Caco-2 (cell line): ENCODE measurements around the gene MCFD2. TPM values are rescaled to one million over a fixed set of nuclear protein-coding genes. Genes with fewer than 3 reads are reported as not detected.

Experiments
- BruUV-seq: library from RNA; stranded (reverse); fragments of 400-500 nt; replicated peaks from 2 replicates; lab custom pipeline; 2021; lab: Mats Ljungman, UMichigan
- CTCF ChIA-PET: fragments of 300-600 bp; sonication (Branson Sonifier 250); formaldehyde crosslinking; loops from one replicate; lab custom pipeline; 2022; ENCODE audit warnings: antibody characterized with exemption; lab: Charles Lee
- POLR2A ChIA-PET: fragments of 300-600 bp; sonication (Branson Sonifier 250); formaldehyde crosslinking; loops from one replicate; lab custom pipeline; 2022; ENCODE audit warnings: antibody characterized with exemption; lab: Charles Lee
- DNase-seq, 2 experiments: peaks; one replicate each; pipeline versions ENCODE4 v3.0.0 to v3.0.0-alpha.2; 2020 to 2022
- H3K27me3 ChIP-seq: replicated peaks from 2 replicates; pipeline ENCODE4 v1.6.0; 2011; ENCODE audit warnings: low read length; ENCODE audit not compliant: control insufficient read depth, insufficient read depth
- H3K36me3 ChIP-seq: 2 replicates; pipeline ENCODE4 v1.5.1; 2011; ENCODE audit warnings: low read length; ENCODE audit not compliant: control insufficient read depth, insufficient read depth
- H3K4me1 ChIP-seq: fragments of 250-450 bp; sonication (Bioruptor Pico); 2 replicates; pipeline ENCODE4 v1.5.1; 2020; ENCODE audit warnings: mild to moderate bottlenecking
- H3K4me3 ChIP-seq: 2 replicates; pipeline ENCODE4 v1.5.1; 2011; ENCODE audit warnings: low read depth, mild to moderate bottlenecking, control low read depth, low read length
- H3K9me3 ChIP-seq: fragments of 250-450 bp; sonication (Bioruptor Pico); 2 replicates; pipeline ENCODE4 v1.5.1; 2020; ENCODE audit warnings: mild to moderate bottlenecking, moderate library complexity
- H3K27ac Mint-ChIP-seq: one replicate; pipeline ENCODE4 v1.8.0; 2022; ENCODE audit warnings: mixed read lengths; ENCODE audit not compliant: unreplicated experiment
- H3K27me3 Mint-ChIP-seq: one replicate; pipeline ENCODE4 v1.8.0; 2022; ENCODE audit warnings: mixed read lengths; ENCODE audit not compliant: insufficient read depth, unreplicated experiment
- H3K36me3 Mint-ChIP-seq: one replicate; pipeline ENCODE4 v1.8.0; 2022; ENCODE audit warnings: mild to moderate bottlenecking, mixed read lengths; ENCODE audit not compliant: insufficient read depth, unreplicated experiment
- H3K4me1 Mint-ChIP-seq: one replicate; pipeline ENCODE4 v1.8.0; 2022; ENCODE audit warnings: low read depth, mixed read lengths; ENCODE audit not compliant: unreplicated experiment
- H3K4me3 Mint-ChIP-seq: one replicate; pipeline ENCODE4 v1.8.0; 2022; ENCODE audit warnings: mild to moderate bottlenecking, moderate library complexity, mixed read lengths; ENCODE audit not compliant: unreplicated experiment
- H3K9me3 Mint-ChIP-seq: one replicate; pipeline ENCODE4 v1.8.0; 2022; ENCODE audit warnings: mixed read lengths; ENCODE audit not compliant: unreplicated experiment
- CTCF ChIP-seq, 2 experiments: fragments of 200-600 bp in 1 of 2; IDR thresholded peaks; 1 replicate in 1 of 2; 2 replicates in 1 of 2; pipeline versions ENCODE4 v1.5.1 to v1.8.0; 2011 to 2022; ENCODE audit warnings: antibody characterized with exemption in 1 of 2, control low read depth in 1 of 2, inconsistent platforms in 1 of 2, low read depth in 1 of 2, low read length in 1 of 2, mild to moderate bottlenecking in 1 of 2, moderate library complexity in 1 of 2; ENCODE audit not compliant: insufficient read depth in 1 of 2, severe bottlenecking in 1 of 2, unreplicated experiment in 1 of 2
- intact Hi-C: fragments of 100-400 bp; cut with micrococcal nuclease; formaldehyde crosslinking; loops from one replicate; pipeline ENCODE4 v1.10.0; 2022; ENCODE audit not compliant: unreplicated experiment
- total RNA-seq: library from RNA; stranded (reverse); gene quantifications from 2 replicates; pipeline ENCODE4 v1.2.3, GENCODE V29; 2022

Gene MCFD2
- total RNA-seq, 1 experiment from 2014 or later = 156 TPM

DNA sequence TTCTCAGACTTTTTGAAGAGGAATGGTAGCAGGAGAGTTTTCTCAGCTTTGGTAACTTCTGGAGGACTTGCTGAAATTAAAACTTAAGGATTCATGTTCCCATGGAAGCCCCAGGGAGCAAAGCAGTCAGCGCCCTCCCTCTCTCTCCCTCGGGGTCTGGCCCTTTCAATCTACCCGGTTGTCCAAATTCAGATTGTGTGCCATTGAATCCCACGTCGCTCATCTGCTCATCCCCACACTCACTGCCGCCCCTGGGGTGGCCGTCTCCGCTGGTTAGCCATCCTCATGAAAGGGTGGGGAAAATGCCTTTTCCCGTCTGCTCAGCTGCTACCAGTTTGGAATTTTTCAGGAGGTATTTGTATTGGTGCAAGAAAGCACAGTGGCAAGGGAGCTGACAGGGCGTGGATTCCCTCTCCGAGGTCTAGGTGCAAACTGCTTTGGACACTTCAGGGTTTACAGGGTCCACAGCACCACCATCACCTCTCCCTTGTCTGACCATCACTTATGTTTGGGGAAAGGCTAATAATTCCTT lies 27.1 kb downstream of the MCFD2 start:
- TF ChIP-seq CTCF (IDR thresholded peaks at IDR 0.05; ENCODE audit: insufficient read depth in 1 of 2, low read depth in 1 of 2, low read length in 1 of 2, severe bottlenecking in 1 of 2, unreplicated experiment in 1 of 2) = no peak
- no peaks in the 10 kb centered on the region for H3K9me3 ChIP-seq
- H3K36me3 Mint-ChIP-seq = no peaks in the 10 kb centered on the region
- no peaks in the 10 kb centered on the region for H3K27me3 ChIP-seq
- H3K4me1 ChIP-seq = peaks cover 19% of the 10 kb centered on the region
- no peak for DNase-seq
- no TSS peak for BruUV-seq
- peaks cover 19% of the 10 kb centered on the region for H3K4me1 Mint-ChIP-seq
- H3K4me3 Mint-ChIP-seq = peak overlapping the region; percentile 73
- no peaks in the 10 kb centered on the region for H3K9me3 Mint-ChIP-seq
- POLR2A ChIA-PET = no interaction called here
- H3K27ac Mint-ChIP-seq = no peak overlapping the region
- intact Hi-C loops = loop anchor here (2.0 to 5.0 kb wide), 2 partner anchors 86 to 118 kb away; no protein-coding TSS in a partner anchor
- no peaks in the 10 kb centered on the region for H3K27me3 Mint-ChIP-seq
- CTCF ChIA-PET = interaction anchor here (0.8 to 0.9 kb wide), 2 partner anchors 238 to 434 kb away, joined by 3 read pairs; no protein-coding TSS in a partner anchor
- no peaks in the 10 kb centered on the region for H3K36me3 ChIP-seq
- H3K4me3 ChIP-seq = no peak overlapping the region

GRCh38 chr2:46887028-46887885 lies 28.3 kb downstream of the MCFD2 start:
- H3K9me3 ChIP-seq = no peaks in the 10 kb centered on the region
- H3K4me3 ChIP-seq = no peak overlapping the region
- no peaks in the 10 kb centered on the region for H3K36me3 ChIP-seq
- TF ChIP-seq CTCF (IDR thresholded peaks at IDR 0.05; ENCODE audit: insufficient read depth in 1 of 2, low read depth in 1 of 2, low read length in 1 of 2, severe bottlenecking in 1 of 2, unreplicated experiment in 1 of 2) = no peak
- DNase-seq = peak; percentile 26 to 51
- H3K36me3 Mint-ChIP-seq = no peaks in the 10 kb centered on the region
- intact Hi-C loops = loop anchor here (5.0 kb wide), 1 partner anchor 85 kb away; no protein-coding TSS in a partner anchor
- peaks cover 19% of the 10 kb centered on the region for H3K4me1 Mint-ChIP-seq
- H3K27me3 Mint-ChIP-seq = no peaks in the 10 kb centered on the region
- no peak overlapping the region for H3K4me3 Mint-ChIP-seq
- ChIA-PET CTCF (interaction anchor here (0.7 kb wide), 1 partner anchor 266 kb away, joined by 4 read pairs; no protein-coding TSS in a partner anchor), POLR2A (no interaction called here)
- no peaks in the 10 kb centered on the region for H3K27me3 ChIP-seq
- H3K9me3 Mint-ChIP-seq = no peaks in the 10 kb centered on the region
- no TSS peak for BruUV-seq
- peak overlapping the region; percentile 59 for H3K27ac Mint-ChIP-seq
- peaks cover 20% of the 10 kb centered on the region for H3K4me1 ChIP-seq

GRCh38 chr2:46886268-46887027 lies 29.2 kb downstream of the MCFD2 start:
- H3K9me3 Mint-ChIP-seq = no peaks in the 10 kb centered on the region
- intact Hi-C loops = loop anchor here (5.0 kb wide), 1 partner anchor 84 kb away; no protein-coding TSS in a partner anchor
- Histone ChIP-seq H3K27me3 (no peaks in the 10 kb centered on the region), H3K36me3 (no peaks in the 10 kb centered on the region), H3K4me1 (peaks cover 23% of the 10 kb centered on the region), H3K4me3 (no peak overlapping the region), H3K9me3 (no peaks in the 10 kb centered on the region)
- no peak for TF ChIP-seq CTCF (IDR thresholded peaks at IDR 0.05; ENCODE audit: insufficient read depth in 1 of 2, low read depth in 1 of 2, low read length in 1 of 2, severe bottlenecking in 1 of 2, unreplicated experiment in 1 of 2)
- H3K4me1 Mint-ChIP-seq = peaks cover 19% of the 10 kb centered on the region
- peak overlapping the region; percentile 59 for H3K27ac Mint-ChIP-seq
- ChIA-PET CTCF (interaction anchor here (0.5 kb wide), 1 partner anchor 419 kb away, joined by 3 read pairs; no protein-coding TSS in a partner anchor), POLR2A (no interaction called here)
- H3K27me3 Mint-ChIP-seq = no peaks in the 10 kb centered on the region
- no peaks in the 10 kb centered on the region for H3K36me3 Mint-ChIP-seq
- no peak for DNase-seq
- BruUV-seq = no TSS peak
- H3K4me3 Mint-ChIP-seq = no peak overlapping the region
